Measurements from ENCODE around the gene RNU7-1. TPM values are rescaled to one million over a fixed set of nuclear protein-coding genes. Genes with fewer than 3 reads are reported as not detected.

Gene RNU7-1
- total and polyA plus RNA-seq, 9 of the 15 experiments (the other 6 are each of a cell fraction or from before 2014, with no cell fraction given), result not detected

- no peak for TF ChIP-seq ETS2 (tag; IDR thresholded peaks at IDR 0.05; ENCODE audit: borderline replicate concordance, poor library complexity, severe bottlenecking)
- TF ChIP-seq ZNF512 (tag; IDR thresholded peaks at IDR 0.05), result no peak
- TF ChIP-seq TOE1 (IDR thresholded peaks at IDR 0.05; ENCODE audit: borderline replicate concordance), result peak; percentile 11; the same call in 1 of the 2 replicates
- 0 out of 2 replicates have a peak, but pooled peaks have one; percentile 25 for TF ChIP-seq TOE1 (CRISPR knock-in tag; IDR thresholded peaks at IDR 0.05; ENCODE audit: borderline replicate concordance, low read depth)
- peak; percentile 89 for TF ChIP-seq ZNF764 (CRISPR knock-in tag; IDR thresholded peaks at IDR 0.05; ENCODE audit: low read depth)
- TF ChIP-seq LARP7 (IDR thresholded peaks at IDR 0.05), result no peak
- no peak for TF ChIP-seq ZNF740 (CRISPR knock-in tag; IDR thresholded peaks at IDR 0.05)
- no peak for TF ChIP-seq ZNF740 (tag; IDR thresholded peaks at IDR 0.05)
- peak; percentile 87 for TF ChIP-seq MBD2 (IDR thresholded peaks at IDR 0.05; ENCODE audit: borderline replicate concordance, low read depth)
- peak in 1 of 2 experiments; percentile 90; a peak in 2 of 4 replicates for TF ChIP-seq ZNF318 (IDR thresholded peaks at IDR 0.05; ENCODE audit: borderline replicate concordance in 1 of 2, low read depth in 1 of 2)
- TF ChIP-seq ZFP1 (CRISPR knock-in tag; IDR thresholded peaks at IDR 0.05), result peak; percentile 81
- TF ChIP-seq MITF (IDR thresholded peaks at IDR 0.05), result 0 out of 2 replicates have a peak, but pooled peaks have one; percentile 20
- no peak for TF ChIP-seq MXD1 (CRISPR knock-in tag; IDR thresholded peaks at IDR 0.05; ENCODE audit: borderline replicate concordance, poor library complexity, severe bottlenecking)
Observed at GRCh38 chr12:6943722-6944380, at the start of gene RNU7-1, which contains the start of gene C12orf57 (continued).

Measured in K562 (cell line).